Right lobe of liver (tissue), 6 donors: ENCODE data around the gene AMELX. TPM values are rescaled to one million over a fixed set of nuclear protein-coding genes. Genes with fewer than 3 reads are reported as not detected.

Source experiments
- ATAC-seq, 4 donors: fragments of 200-7000 bp; cut with Tn5 transposase; one replicate each; pipeline ENCODE4 v1.9.1; 2020; ENCODE audit warnings: mild to moderate bottlenecking in 4 of 4, moderate library complexity in 4 of 4
- DNase-seq, 3 donors: peaks; one replicate each; pipeline ENCODE4 v3.0.0-alpha.2; 2020
- H3K27ac ChIP-seq, 3 donors: fragments of 200-600 bp; one replicate each; pipeline ENCODE4 v1.8.0; 2022
- H3K27me3 ChIP-seq, 2 donors: fragments of 200-600 bp; one replicate each; pipeline ENCODE4 v1.8.0; 2022
- H3K36me3 ChIP-seq, 4 donors: fragments of 200-600 bp; sonication (generic) in 1 of 4; one replicate each; pipeline versions ENCODE4 v1.5.1 to v1.8.0; 2017 to 2022; ENCODE audit warnings: control low read depth in 1 of 4
- H3K4me1 ChIP-seq, 4 donors: fragments of 200-600 bp; sonication (generic) in 1 of 4; one replicate each; pipeline versions ENCODE4 v1.5.1 to v1.8.0; 2017 to 2022; ENCODE audit warnings: control low read depth in 1 of 4
- H3K4me3 ChIP-seq, 3 donors: fragments of 200-600 bp; one replicate each; pipeline ENCODE4 v1.8.0; 2022
- H3K9me3 ChIP-seq, 4 donors: fragments of 200-600 bp; sonication (generic) in 1 of 4; one replicate each; pipeline versions ENCODE4 v1.5.1 to v1.8.0; 2017 to 2022; ENCODE audit warnings: control low read depth in 1 of 4
- CTCF ChIP-seq, 4 donors: fragments of 200-600 bp in 3 of 4; fragments of 450-650 bp in 1 of 4; IDR thresholded peaks; one replicate each; pipeline versions ENCODE4 v1.5.1 to v1.8.0; 2016 to 2022; ENCODE audit warnings: antibody characterized with exemption in 4 of 4, mild to moderate bottlenecking in 2 of 4
- POLR2A ChIP-seq: fragments of 450-650 bp; IDR thresholded peaks from one replicate; pipeline ENCODE4 v1.6.1; 2017; ENCODE audit warnings: antibody characterized with exemption, mild to moderate bottlenecking
- WGBS: methylation state at CpG from one replicate; pipeline ENCODE4 v1.1.6; 2018; ENCODE audit warnings: low coverage, low lambda C conversion rate; ENCODE audit not compliant: insufficient coverage; ENCODE audit errors: missing lambda C conversion rate; 5-methylcytosine and 5-hydroxymethylcytosine counted together
- intact Hi-C, 2 donors: fragments of 100-400 bp; cut with DNase I; formaldehyde crosslinking; loops; one replicate each; pipeline versions ENCODE4 v1.11.2 to v1.14.1; 2022
- total RNA-seq, 6 experiments: library from RNA; depleted of rRNA in 2 of 6; stranded (reverse); fragments of >200 nt in 2 of 6; fragmentation: NEBNext Ultra II Directional in 3 of 6; extraction: Animal tissue kit (Norgen Biotek cat#: 25700) in 3 of 6; gene quantifications; one replicate each; pipeline versions ENCODE4 v1.1.0 to v1.2.4, GENCODE V29; 2016 to 2023
- donor health status: DM: no; HTN: yes; CAD: no.
- donor health status: DM: no; HTN: no; CAD: no.
- donor health status: DM: no; HTN: no; CAD: no.
- donor health status: DM: no; HTN: yes; CAD: no.
- donor health status: DM: no; HTN: yes; CAD: no.

The AMELX gene
- total RNA-seq, 6 experiments from 2014 or later = not detected

- Histone ChIP-seq H3K36me3 (no peaks in the 10 kb centered on the region), H3K4me1 (no peaks in the 10 kb centered on the region), H3K27ac (no peak overlapping the region), H3K4me3 (no peak overlapping the region), H3K27me3 (no peaks in the 10 kb centered on the region), H3K9me3 (no peaks in the 10 kb centered on the region)
- 33% methylated on average over 2 of the region's 2 CpGs for WGBS
- no peak for TF ChIP-seq CTCF (IDR thresholded peaks at IDR 0.05)
- no peak for TF ChIP-seq POLR2A
- intact Hi-C loops = no loop called here
- ATAC-seq (no peak), DNase-seq (no peak)
Measured at GRCh38 chrX:11257711-11258110, 35.5 kb upstream of the AMELX start.

GRCh38 chrX:11259437-11259836 is 33.8 kb upstream of the AMELX start:
- DNase-seq (no peak), ATAC-seq (no peak)
- no peaks in the 10 kb centered on the region for H3K36me3 ChIP-seq
- no peak overlapping the region for H3K4me3 ChIP-seq
- 30% methylated on average over 1 of the region's 1 CpG for WGBS
- TF ChIP-seq POLR2A (no peak), CTCF (IDR thresholded peaks at IDR 0.05) (no peak)
- no peaks in the 10 kb centered on the region for H3K27me3 ChIP-seq
- no peaks in the 10 kb centered on the region for H3K4me1 ChIP-seq
- no peaks in the 10 kb centered on the region for H3K9me3 ChIP-seq
- H3K27ac ChIP-seq = no peak overlapping the region
- intact Hi-C loops = no loop called here

GRCh38 chrX:11261260-11261659 is 32.0 kb upstream of the AMELX start:
- Histone ChIP-seq H3K4me1 (no peaks in the 10 kb centered on the region), H3K36me3 (no peaks in the 10 kb centered on the region), H3K27ac (no peak overlapping the region), H3K27me3 (no peaks in the 10 kb centered on the region), H3K9me3 (no peaks in the 10 kb centered on the region), H3K4me3 (no peak overlapping the region)
- no peak for DNase-seq
- 80% methylated on average over 1 of the region's 1 CpG for WGBS
- TF ChIP-seq CTCF (IDR thresholded peaks at IDR 0.05) = no peak
- no peak for TF ChIP-seq POLR2A
- intact Hi-C loops = no loop called here
- ATAC-seq = no peak

GRCh38 chrX:11264925-11265324 is 28.3 kb upstream of the AMELX start:
- no peaks in the 10 kb centered on the region for H3K36me3 ChIP-seq
- ATAC-seq (no peak), DNase-seq (no peak)
- no peak for TF ChIP-seq POLR2A
- TF ChIP-seq CTCF (IDR thresholded peaks at IDR 0.05) = no peak
- H3K4me1 ChIP-seq = no peaks in the 10 kb centered on the region
- H3K4me3 ChIP-seq = no peak overlapping the region
- no peaks in the 10 kb centered on the region for H3K9me3 ChIP-seq
- H3K27ac ChIP-seq = no peak overlapping the region
- no peaks in the 10 kb centered on the region for H3K27me3 ChIP-seq
- intact Hi-C loops = no loop called here
- WGBS = 29% methylated on average over 1 of the region's 1 CpG

- Histone ChIP-seq H3K9me3 (no peaks in the 10 kb centered on the region), H3K4me3 (no peak overlapping the region), H3K36me3 (no peaks in the 10 kb centered on the region), H3K4me1 (no peaks in the 10 kb centered on the region), H3K27me3 (no peaks in the 10 kb centered on the region), H3K27ac (no peak overlapping the region)
- ATAC-seq (no peak), DNase-seq (no peak)
- no peak for TF ChIP-seq CTCF (IDR thresholded peaks at IDR 0.05)
- no peak for TF ChIP-seq POLR2A
- intact Hi-C loops = no loop called here
- WGBS = 35% methylated on average over 3 of the region's 3 CpGs
Measured at GRCh38 chrX:11265352-11265751, 27.9 kb upstream of the AMELX start.
